Measurements from ENCODE around the gene DLEC1.

The DLEC1 gene

DNA sequence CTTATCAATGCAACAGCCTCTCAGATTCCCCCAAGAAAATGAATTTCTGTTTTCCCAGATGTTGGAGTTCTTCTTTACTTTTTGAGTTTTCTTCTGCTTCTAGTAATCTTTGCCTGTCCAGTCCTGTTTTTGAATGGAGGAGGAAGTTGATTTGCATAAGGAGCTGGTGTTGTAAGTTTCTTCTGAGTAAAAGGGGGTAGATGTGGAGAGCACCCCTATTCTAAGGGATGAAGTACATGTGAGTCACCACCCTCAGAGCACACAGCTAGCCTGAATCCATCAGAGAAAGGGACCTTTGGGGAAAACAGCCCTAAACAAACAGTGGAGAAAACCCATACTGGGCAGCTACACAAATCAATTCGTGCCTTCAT, 63.4 kb downstream of the DLEC1 start:
- Histone ChIP-seq H3K4me1 (ENCODE audit: insufficient read depth, low read length) (peaks cover 14% of the 10 kb centered on the region), H3K27ac (ENCODE audit: low read depth, low read length) (no peak overlapping the region), H3K4me3 (ENCODE audit: low read length) (no peak overlapping the region), H3K36me3 (ENCODE audit: insufficient read depth, low read length) (no peaks in the 10 kb centered on the region), H3K9me3 (ENCODE audit: insufficient read depth, low read depth, low read length) (no peaks in the 10 kb centered on the region; the same call in 1 of the 2 replicates), H3K27me3 (ENCODE audit: insufficient read depth, low read length) (no peaks in the 10 kb centered on the region), H3K9ac (ENCODE audit: low read depth, low read length) (no peak overlapping the region)
- WGBS, result 50% methylated on average over 1 of the region's 1 CpG

DNA sequence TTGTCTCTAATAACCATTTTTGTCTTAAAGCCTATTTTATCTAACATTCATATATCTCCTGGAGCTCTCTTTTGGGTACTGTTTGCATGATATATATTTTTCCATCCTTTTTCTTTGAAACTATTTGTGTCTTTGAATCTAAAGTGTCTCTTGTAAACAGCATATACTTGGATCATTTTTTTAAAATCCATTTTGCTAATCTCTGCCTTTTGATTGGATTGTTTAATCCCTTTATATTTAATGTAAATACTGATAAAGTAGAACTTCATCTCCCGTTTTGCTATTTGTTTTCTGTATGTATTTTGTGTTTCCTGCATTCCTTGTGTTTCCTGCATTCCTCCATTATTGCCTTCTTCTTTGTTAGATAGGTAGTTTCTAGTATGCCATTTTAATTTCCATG, 66.5 kb downstream of the DLEC1 start:
- Histone ChIP-seq H3K27ac (ENCODE audit: low read depth, low read length) (no peak overlapping the region), H3K36me3 (ENCODE audit: insufficient read depth, low read length) (no peaks in the 10 kb centered on the region), H3K9me3 (ENCODE audit: insufficient read depth, low read depth, low read length) (no peaks in the 10 kb centered on the region; the same call in 1 of the 2 replicates), H3K4me1 (ENCODE audit: insufficient read depth, low read length) (peaks cover 8% of the 10 kb centered on the region), H3K9ac (ENCODE audit: low read depth, low read length) (no peak overlapping the region), H3K4me3 (ENCODE audit: low read length) (no peak overlapping the region), H3K27me3 (ENCODE audit: insufficient read depth, low read length) (no peaks in the 10 kb centered on the region)
- WGBS, result no CpG with 5 or more reads among the region's 1 CpG

DNA sequence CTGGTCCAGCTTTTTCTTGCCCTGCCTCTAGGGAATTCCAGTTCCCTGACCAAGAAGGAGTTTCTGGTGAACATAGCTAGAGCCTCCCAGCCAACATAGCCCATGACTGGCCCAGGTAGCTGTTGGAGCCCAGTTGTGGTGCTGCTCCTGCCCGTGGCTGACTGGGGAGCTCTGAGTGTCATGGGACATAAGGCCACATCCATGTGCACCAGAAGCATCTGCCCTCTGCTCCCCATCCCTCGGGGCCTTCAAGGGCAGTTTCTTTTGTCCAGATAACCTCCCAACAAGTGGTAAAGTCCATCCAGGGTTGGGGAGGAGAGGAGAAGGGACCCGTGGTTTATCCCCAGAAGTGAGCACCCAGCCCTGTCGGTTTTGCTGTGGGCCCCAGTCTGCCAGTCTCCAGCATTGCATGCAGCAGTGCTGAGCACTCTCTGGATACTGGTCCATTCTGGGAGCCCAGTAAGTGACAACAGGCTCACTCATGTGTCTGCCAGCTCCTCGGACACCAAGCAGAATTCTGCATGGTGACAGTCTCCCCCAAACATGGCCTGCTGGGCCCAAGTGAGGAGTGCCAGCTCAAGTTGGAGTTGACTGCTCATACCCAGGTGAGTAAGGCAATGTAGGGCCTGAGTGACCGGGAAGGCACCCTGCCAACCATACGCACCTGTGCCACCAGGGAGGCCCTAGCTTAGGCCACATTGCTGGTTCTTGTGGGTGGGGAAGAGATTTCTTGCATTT, 69.1 kb downstream of the DLEC1 start:
- no peaks in the 10 kb centered on the region; the same call in 1 of the 2 replicates for H3K9me3 ChIP-seq (ENCODE audit: insufficient read depth, low read depth, low read length)
- H3K4me1 ChIP-seq (ENCODE audit: insufficient read depth, low read length), result no peaks in the 10 kb centered on the region
- 92% methylated on average over 7 of the region's 7 CpGs for WGBS
- H3K4me3 ChIP-seq (ENCODE audit: low read length), result no peak overlapping the region
- no peaks in the 10 kb centered on the region for H3K36me3 ChIP-seq (ENCODE audit: insufficient read depth, low read length)
- H3K27ac ChIP-seq (ENCODE audit: low read depth, low read length), result no peak overlapping the region
- H3K27me3 ChIP-seq (ENCODE audit: insufficient read depth, low read length), result no peaks in the 10 kb centered on the region
- no peak overlapping the region for H3K9ac ChIP-seq (ENCODE audit: low read depth, low read length)

GRCh38 chr3:38108649-38109579, 69.9 kb downstream of the DLEC1 start:
- H3K4me1 ChIP-seq (ENCODE audit: insufficient read depth, low read length), result no peaks in the 10 kb centered on the region
- no peak overlapping the region for H3K9ac ChIP-seq (ENCODE audit: low read depth, low read length)
- WGBS, result 91% methylated on average over 11 of the region's 11 CpGs
- no peaks in the 10 kb centered on the region; the same call in 1 of the 2 replicates for H3K9me3 ChIP-seq (ENCODE audit: insufficient read depth, low read depth, low read length)
- H3K27me3 ChIP-seq (ENCODE audit: insufficient read depth, low read length), result no peaks in the 10 kb centered on the region
- H3K36me3 ChIP-seq (ENCODE audit: insufficient read depth, low read length), result no peaks in the 10 kb centered on the region
- no peak overlapping the region for H3K4me3 ChIP-seq (ENCODE audit: low read length)
- H3K27ac ChIP-seq (ENCODE audit: low read depth, low read length), result no peak overlapping the region

- Histone ChIP-seq H3K4me3 (ENCODE audit: low read length) (no peak overlapping the region), H3K27me3 (ENCODE audit: insufficient read depth, low read length) (no peaks in the 10 kb centered on the region), H3K27ac (ENCODE audit: low read depth, low read length) (no peak overlapping the region), H3K36me3 (ENCODE audit: insufficient read depth, low read length) (no peaks in the 10 kb centered on the region), H3K9ac (ENCODE audit: low read depth, low read length) (no peak overlapping the region), H3K9me3 (ENCODE audit: insufficient read depth, low read depth, low read length) (no peaks in the 10 kb centered on the region; the same call in 1 of the 2 replicates), H3K4me1 (ENCODE audit: insufficient read depth, low read length) (no peaks in the 10 kb centered on the region)
- 97% methylated on average over 17 of the region's 17 CpGs for WGBS
Observed at GRCh38 chr3:38109580-38110313, 70.7 kb downstream of the DLEC1 start.

- Histone ChIP-seq H3K4me1 (ENCODE audit: insufficient read depth, low read length) (no peaks in the 10 kb centered on the region), H3K4me3 (ENCODE audit: low read length) (no peak overlapping the region), H3K9me3 (ENCODE audit: insufficient read depth, low read depth, low read length) (no peaks in the 10 kb centered on the region; the same call in 1 of the 2 replicates), H3K27me3 (ENCODE audit: insufficient read depth, low read length) (no peaks in the 10 kb centered on the region), H3K27ac (ENCODE audit: low read depth, low read length) (no peak overlapping the region), H3K9ac (ENCODE audit: low read depth, low read length) (no peak overlapping the region), H3K36me3 (ENCODE audit: insufficient read depth, low read length) (no peaks in the 10 kb centered on the region)
- WGBS, result 93% methylated on average over 6 of the region's 6 CpGs
Observed at GRCh38 chr3:38110314-38111050, 71.5 kb downstream of the DLEC1 start.

DNA sequence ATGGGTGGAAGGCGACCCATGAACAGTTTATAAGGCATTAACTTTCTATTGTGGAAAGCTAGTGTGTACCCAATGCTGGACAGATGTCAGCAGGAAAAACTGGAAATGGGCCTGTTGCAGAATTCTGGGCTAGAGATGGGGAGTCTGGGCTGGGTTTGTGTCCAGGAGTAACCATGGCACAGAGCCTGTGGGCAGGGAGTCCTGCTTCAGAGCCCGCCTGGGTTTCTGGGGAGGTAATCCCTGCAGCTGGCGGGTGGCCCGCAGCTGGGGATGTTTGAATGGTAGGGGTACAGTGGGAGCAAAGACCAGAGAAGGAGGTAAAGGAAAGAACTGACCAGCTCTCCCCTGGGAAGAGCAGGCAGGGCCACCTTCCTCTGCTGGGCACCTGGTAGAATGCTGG, 72.2 kb downstream of the DLEC1 start:
- Histone ChIP-seq H3K4me3 (ENCODE audit: low read length) (no peak overlapping the region), H3K27ac (ENCODE audit: low read depth, low read length) (no peak overlapping the region), H3K9ac (ENCODE audit: low read depth, low read length) (no peak overlapping the region), H3K36me3 (ENCODE audit: insufficient read depth, low read length) (no peaks in the 10 kb centered on the region), H3K9me3 (ENCODE audit: insufficient read depth, low read depth, low read length) (no peaks in the 10 kb centered on the region), H3K4me1 (ENCODE audit: insufficient read depth, low read length) (no peaks in the 10 kb centered on the region), H3K27me3 (ENCODE audit: insufficient read depth, low read length) (no peaks in the 10 kb centered on the region)
- 93% methylated on average over 4 of the region's 4 CpGs for WGBS

DNA sequence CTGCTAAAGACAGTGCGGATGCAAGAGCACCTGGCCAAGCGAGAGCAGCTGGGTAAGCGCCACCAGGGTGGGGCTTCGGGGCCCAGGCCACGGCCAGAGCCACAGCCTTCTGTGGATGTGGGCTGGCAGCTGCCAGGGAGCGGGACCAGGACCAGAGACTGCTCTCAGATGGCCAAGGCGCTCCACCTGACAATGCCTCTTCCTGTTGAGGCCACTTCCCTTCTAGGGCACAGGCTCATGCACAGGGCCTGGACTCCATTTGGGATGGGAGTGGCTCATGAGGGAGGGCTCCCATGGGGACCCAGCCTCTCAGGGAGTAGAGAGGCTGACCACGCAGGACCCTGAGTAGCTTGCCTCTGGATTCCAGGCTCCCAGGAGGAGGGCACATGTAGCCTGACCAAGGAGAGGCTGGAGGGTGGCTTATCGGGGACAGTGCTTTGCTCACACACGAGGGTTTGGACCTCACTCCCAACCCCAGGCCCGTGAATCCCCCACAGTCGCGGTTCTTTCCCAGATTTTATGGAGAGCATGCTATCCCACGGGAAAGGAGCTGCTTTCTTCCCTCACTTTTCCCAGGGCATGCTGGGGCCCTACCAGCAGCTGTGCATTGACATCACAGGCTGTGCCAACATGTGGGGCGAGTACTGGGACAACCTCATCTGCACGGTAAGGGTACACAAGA, 72.8 kb downstream of the DLEC1 start:
- Histone ChIP-seq H3K9me3 (ENCODE audit: insufficient read depth, low read depth, low read length) (no peaks in the 10 kb centered on the region), H3K27me3 (ENCODE audit: insufficient read depth, low read length) (no peaks in the 10 kb centered on the region), H3K36me3 (ENCODE audit: insufficient read depth, low read length) (no peaks in the 10 kb centered on the region), H3K4me1 (ENCODE audit: insufficient read depth, low read length) (no peaks in the 10 kb centered on the region), H3K9ac (ENCODE audit: low read depth, low read length) (no peak overlapping the region), H3K4me3 (ENCODE audit: low read length) (no peak overlapping the region), H3K27ac (ENCODE audit: low read depth, low read length) (no peak overlapping the region)
- WGBS, result 94% methylated on average over 16 of the region's 16 CpGs

- H3K27ac ChIP-seq (ENCODE audit: low read depth, low read length), result no peak overlapping the region
- no peaks in the 10 kb centered on the region for H3K4me1 ChIP-seq (ENCODE audit: insufficient read depth, low read length)
- 87% methylated on average over 7 of the region's 7 CpGs for WGBS
- H3K9me3 ChIP-seq (ENCODE audit: insufficient read depth, low read depth, low read length), result no peaks in the 10 kb centered on the region
- no peak overlapping the region for H3K4me3 ChIP-seq (ENCODE audit: low read length)
- no peaks in the 10 kb centered on the region for H3K27me3 ChIP-seq (ENCODE audit: insufficient read depth, low read length)
- H3K9ac ChIP-seq (ENCODE audit: low read depth, low read length), result no peak overlapping the region
- H3K36me3 ChIP-seq (ENCODE audit: insufficient read depth, low read length), result no peaks in the 10 kb centered on the region
Observed at GRCh38 chr3:38112378-38112761, 73.4 kb downstream of the DLEC1 start.

Data from HUES64 (cell line).